IPS-11a (cell line): Measurements from ENCODE around the gene MRPL21.
"Not testable (repeated sequence)": the region's sequence is repeated elsewhere in the genome, so short reads cannot be mapped to it uniquely, and the experiment has no call there.

Experiments used
- H3K4me3 ChIP-seq: one replicate; pipeline ENCODE4 v1.5.1; 2013; ENCODE audit warnings: low read depth, low read length, control low read depth

MRPL21 gene

GRCh38 chr11:68878022-68878421, 25.6 kb downstream of the MRPL21 start:
- H3K4me3 ChIP-seq, result no peak overlapping the region

- H3K4me3 ChIP-seq, result no peak overlapping the region
Measured at GRCh38 chr11:68872216-68873003, 31.2 kb downstream of the MRPL21 start.

- H3K4me3 ChIP-seq, result no peak overlapping the region
Measured at GRCh38 chr11:68870470-68870869, 33.2 kb downstream of the MRPL21 start.

GRCh38 chr11:68868221-68868835, 35.3 kb downstream of the MRPL21 start:
- H3K4me3 ChIP-seq, result no peak overlapping the region

- no peak overlapping the region for H3K4me3 ChIP-seq
Measured at GRCh38 chr11:68867066-68867465, 36.6 kb downstream of the MRPL21 start.

- no peak overlapping the region for H3K4me3 ChIP-seq
Measured at GRCh38 chr11:68865241-68865640, 38.4 kb downstream of the MRPL21 start.

GRCh38 chr11:68863553-68864265, 39.9 kb downstream of the MRPL21 start:
- H3K4me3 ChIP-seq, result no peak overlapping the region

- no peak overlapping the region for H3K4me3 ChIP-seq
Measured at GRCh38 chr11:68862421-68862820, 41.2 kb downstream of the MRPL21 start.

- H3K4me3 ChIP-seq, result no peak overlapping the region
Measured at GRCh38 chr11:68859123-68859522, 44.5 kb downstream of the MRPL21 start.

GRCh38 chr11:68857037-68857586, 46.5 kb downstream of the MRPL21 start:
- no peak overlapping the region for H3K4me3 ChIP-seq

GRCh38 chr11:68856425-68857030, 47.1 kb downstream of the MRPL21 start:
- not testable (repeated sequence) for H3K4me3 ChIP-seq

- peak overlapping the region; percentile 63 for H3K4me3 ChIP-seq
Measured at GRCh38 chr11:68855205-68855981, 48.2 kb downstream of the MRPL21 start.

GRCh38 chr11:68854273-68854958, 49.2 kb downstream of the MRPL21 start:
- peak overlapping the region; percentile 63 for H3K4me3 ChIP-seq

GRCh38 chr11:68852628-68853027, 51.0 kb downstream of the MRPL21 start:
- no peak overlapping the region for H3K4me3 ChIP-seq

GRCh38 chr11:68848429-68848828, 55.2 kb downstream of the MRPL21 start:
- H3K4me3 ChIP-seq, result no peak overlapping the region

GRCh38 chr11:68847395-68847794, 56.2 kb downstream of the MRPL21 start:
- H3K4me3 ChIP-seq, result no peak overlapping the region

- H3K4me3 ChIP-seq, result no peak overlapping the region
Measured at GRCh38 chr11:68845351-68846002, 58.2 kb downstream of the MRPL21 start.

GRCh38 chr11:68844801-68845200, 58.8 kb downstream of the MRPL21 start:
- H3K4me3 ChIP-seq, result no peak overlapping the region

- H3K4me3 ChIP-seq, result peak overlapping the region; percentile 57
Measured at GRCh38 chr11:68844376-68844775, 59.3 kb downstream of the MRPL21 start.
